Neural cell (in vitro differentiated cells): Measurements from ENCODE around the gene FCRLB. TPM values are rescaled to one million over a fixed set of nuclear protein-coding genes. Genes with fewer than 3 reads are reported as not detected.
"Not testable (repeated sequence)": the region's sequence is repeated elsewhere in the genome, so short reads cannot be mapped to it uniquely, and the experiment has no call there.

Source experiments
- H2AFZ ChIP-seq: fragments of 200-600, 300-800 bp; sonication (generic), shearing (Covaris generic); 2 replicates; pipeline ENCODE4 v1.6.0; 2014; ENCODE audit warnings: low read depth, mild to moderate bottlenecking, antibody characterized with exemption, low read length, moderate library complexity
- H3F3A ChIP-seq: fragments of 200-600 bp; shearing (Covaris generic); 2 replicates; pipeline ENCODE4 v1.6.1; 2016; ENCODE audit warnings: mild to moderate bottlenecking, moderate library complexity, mixed read lengths, antibody characterized with exemption, low read length; ENCODE audit not compliant: insufficient read depth, poor library complexity, severe bottlenecking
- H3K27ac ChIP-seq: fragments of 200-600, 300-800 bp; sonication (generic), shearing (Covaris generic); 2 replicates; pipeline ENCODE4 v1.5.1; 2014; ENCODE audit warnings: mild to moderate bottlenecking, low read length, moderate library complexity
- H3K27me3 ChIP-seq: fragments of 300-800, 200-600 bp; sonication (generic), shearing (Covaris generic); 2 replicates; pipeline ENCODE4 v1.6.0; 2014; ENCODE audit warnings: mild to moderate bottlenecking, low read depth, low read length, moderate library complexity; ENCODE audit not compliant: insufficient read depth
- H3K36me3 ChIP-seq: fragments of 300-800, 200-600 bp; sonication (generic), shearing (Covaris generic); 2 replicates; pipeline ENCODE4 v1.5.1; 2014; ENCODE audit warnings: mild to moderate bottlenecking, antibody characterized with exemption, low read length, moderate library complexity; ENCODE audit not compliant: insufficient read depth
- H3K4me2 ChIP-seq: fragments of 300-800, 200-600 bp; sonication (generic), shearing (Covaris generic); 2 replicates; pipeline ENCODE4 v1.6.0; 2014; ENCODE audit warnings: mild to moderate bottlenecking, low read length
- H3K4me3 ChIP-seq: fragments of 300-800, 200-600 bp; sonication (generic), shearing (Covaris generic); 2 replicates; pipeline ENCODE4 v1.5.1; 2014; ENCODE audit warnings: mild to moderate bottlenecking, low read length, moderate library complexity
- H3K79me2 ChIP-seq: fragments of 200-600 bp; shearing (Covaris generic); replicated peaks from 2 replicates; pipeline ENCODE4 v1.6.0; 2014; ENCODE audit warnings: mild to moderate bottlenecking, low read length, moderate library complexity; ENCODE audit not compliant: insufficient read depth
- H3K9ac ChIP-seq: fragments of 300-800, 200-600 bp; sonication (generic), shearing (Covaris generic); 2 replicates; pipeline ENCODE4 v1.6.1; 2016; ENCODE audit warnings: mild to moderate bottlenecking, low read length, mixed read lengths
- H3K9me2 ChIP-seq: fragments of 200-600 bp; shearing (Covaris generic); 2 replicates; pipeline ENCODE4 v1.6.1; 2016; ENCODE audit warnings: mild to moderate bottlenecking, low read length, mixed read lengths; ENCODE audit not compliant: insufficient read depth
- H3K9me3 ChIP-seq: fragments of 200-600, 300-800 bp; sonication (generic), shearing (Covaris generic); 2 replicates; pipeline ENCODE4 v1.6.1; 2016; ENCODE audit warnings: mild to moderate bottlenecking, mixed run types, low read length, moderate library complexity, mixed read lengths
- H4K20me1 ChIP-seq: fragments of 200-600 bp; shearing (Covaris generic); 2 replicates; pipeline ENCODE4 v1.6.1; 2016; ENCODE audit warnings: mild to moderate bottlenecking, mixed run types; ENCODE audit not compliant: insufficient read depth
- EP300 ChIP-seq: fragments of 450-650 bp; conservative IDR thresholded peaks from 2 replicates; pipeline ENCODE4 v1.6.1; 2014; ENCODE audit warnings: antibody characterized with exemption, mild to moderate bottlenecking, moderate library complexity; ENCODE audit not compliant: poor library complexity, severe bottlenecking
- MXI1 ChIP-seq: fragments of 450-650 bp; conservative IDR thresholded peaks from 2 replicates; pipeline ENCODE4 v1.6.1; 2014; ENCODE audit warnings: antibody characterized with exemption, mild to moderate bottlenecking; ENCODE audit not compliant: poor library complexity, severe bottlenecking
- RAD21 ChIP-seq: fragments of 450-650 bp; conservative IDR thresholded peaks from 2 replicates; pipeline ENCODE4 v1.6.1; 2014; ENCODE audit warnings: antibody characterized with exemption, mild to moderate bottlenecking, moderate library complexity
- SMC3 ChIP-seq: fragments of 450-650 bp; conservative IDR thresholded peaks from 2 replicates; pipeline ENCODE4 v1.6.1; 2014; ENCODE audit warnings: antibody characterized with exemption, mild to moderate bottlenecking, moderate library complexity; ENCODE audit not compliant: poor library complexity
- TAF1 ChIP-seq: IDR thresholded peaks from 2 replicates; pipeline ENCODE4 v1.6.1; 2012; ENCODE audit warnings: low read depth
- polyA minus RNA-seq: library from RNA; depleted of rRNA, polyadenylated mRNA; stranded (reverse); fragments of >200 nt; gene quantifications from 2 replicates; pipeline ENCODE4 v1.2.3, GENCODE V29; 2014
- polyA plus RNA-seq: library from polyadenylated mRNA; depleted of rRNA; stranded (reverse); fragments of >200 nt; gene quantifications from 2 replicates; pipeline ENCODE4 v1.2.3, GENCODE V29; 2014
- TF ChIP-seq, protein P1 (sequence below): IDR thresholded peaks from 2 replicates; pipeline ENCODE4 v1.6.1; 2012; ENCODE audit warnings: borderline replicate concordance
- TF ChIP-seq, protein P2 (sequence below): fragments of 450-650 bp; IDR thresholded peaks from 2 replicates; pipeline ENCODE4 v1.5.1; 2014; ENCODE audit warnings: antibody characterized with exemption, mild to moderate bottlenecking, moderate library complexity; ENCODE audit not compliant: poor library complexity, severe bottlenecking

The FCRLB gene, protein sequence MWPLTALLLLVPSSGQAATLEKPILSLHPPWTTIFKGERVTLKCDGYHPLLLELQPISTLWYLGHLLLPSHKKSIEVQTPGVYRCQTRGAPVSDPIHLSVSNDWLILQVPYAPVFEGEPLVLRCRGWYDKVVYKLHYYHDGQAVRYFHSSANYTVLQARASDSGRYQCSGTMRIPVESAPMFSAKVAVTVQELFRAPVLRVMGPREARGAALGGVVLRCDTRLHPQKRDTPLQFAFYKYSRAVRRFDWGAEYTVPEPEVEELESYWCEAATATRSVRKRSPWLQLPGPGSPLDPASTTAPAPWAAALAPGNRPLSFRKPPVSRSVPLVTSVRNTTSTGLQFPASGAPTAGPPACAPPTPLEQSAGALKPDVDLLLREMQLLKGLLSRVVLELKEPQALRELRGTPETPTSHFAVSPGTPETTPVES
- polyA plus RNA-seq, result 0.45 and 0.70 TPM in 2 replicates
- polyA minus RNA-seq, result 0.35 and 0.97 TPM in 2 replicates

DNA sequence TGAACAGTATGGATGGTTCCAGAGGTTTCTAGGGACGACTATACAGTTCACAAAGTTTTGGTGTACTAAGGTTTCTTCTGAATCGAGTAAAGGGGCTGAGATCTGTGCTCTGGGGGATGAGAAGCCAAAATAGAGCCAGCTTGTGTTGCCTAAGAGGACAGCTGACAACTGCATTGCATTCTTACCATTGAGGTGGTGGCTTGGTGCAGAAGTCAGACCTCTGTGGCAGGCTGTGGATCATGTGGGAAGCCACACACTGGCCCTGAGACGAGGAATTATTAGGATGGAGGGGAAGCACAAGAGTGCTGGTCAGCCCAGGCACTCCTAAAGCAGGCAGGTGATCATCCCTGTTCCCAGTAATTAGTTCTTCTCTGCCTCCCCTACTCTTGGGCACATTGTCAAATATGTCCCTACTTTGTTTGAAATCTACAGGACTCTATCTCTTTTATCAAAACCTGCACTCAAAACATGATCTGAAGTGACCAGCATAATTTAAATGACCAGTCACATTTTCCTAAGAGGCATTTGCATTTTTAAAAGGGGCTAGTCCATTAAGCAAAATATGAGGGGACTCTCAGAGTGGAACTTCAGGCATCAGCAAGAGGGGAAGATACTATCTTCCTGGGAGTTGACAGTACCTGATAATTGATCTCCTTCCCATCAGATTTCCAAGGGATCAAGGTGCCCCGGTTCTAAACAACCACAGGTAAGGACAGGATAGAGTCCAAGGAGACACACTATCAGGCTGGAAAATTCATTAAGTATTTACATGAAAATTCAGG is at the start of gene FCRLB:
FCRLB (plus strand) TSS at position 589 of the 782 bp plus-strand sequence. CDS start 1,129 bp downstream, outside the sequence.
- Histone ChIP-seq H3F3A (no peaks in the 10 kb centered on the region), H3K79me2 (no peaks in the 10 kb centered on the region), H3K9ac (no peak within 1 kb of the TSS), H3K36me3 (no peaks in the 10 kb centered on the region), H4K20me1 (no peaks in the 10 kb centered on the region), H2AFZ (no peak within 1 kb of the TSS), H3K4me3 (no peak within 1 kb of the TSS), H3K9me2 (no peaks in the 10 kb centered on the region), H3K4me2 (no peak within 1 kb of the TSS), H3K27ac (no peak within 1 kb of the TSS), H3K27me3 (peaks cover 11% of the 10 kb centered on the region), H3K9me3 (no peaks in the 10 kb centered on the region)
- no peak for TF ChIP-seq RAD21
- no peak for TF ChIP-seq MXI1
- TF ChIP-seq TAF1, result no peak
- no peak for TF ChIP-seq EP300
- TF ChIP-seq, protein P1, sequence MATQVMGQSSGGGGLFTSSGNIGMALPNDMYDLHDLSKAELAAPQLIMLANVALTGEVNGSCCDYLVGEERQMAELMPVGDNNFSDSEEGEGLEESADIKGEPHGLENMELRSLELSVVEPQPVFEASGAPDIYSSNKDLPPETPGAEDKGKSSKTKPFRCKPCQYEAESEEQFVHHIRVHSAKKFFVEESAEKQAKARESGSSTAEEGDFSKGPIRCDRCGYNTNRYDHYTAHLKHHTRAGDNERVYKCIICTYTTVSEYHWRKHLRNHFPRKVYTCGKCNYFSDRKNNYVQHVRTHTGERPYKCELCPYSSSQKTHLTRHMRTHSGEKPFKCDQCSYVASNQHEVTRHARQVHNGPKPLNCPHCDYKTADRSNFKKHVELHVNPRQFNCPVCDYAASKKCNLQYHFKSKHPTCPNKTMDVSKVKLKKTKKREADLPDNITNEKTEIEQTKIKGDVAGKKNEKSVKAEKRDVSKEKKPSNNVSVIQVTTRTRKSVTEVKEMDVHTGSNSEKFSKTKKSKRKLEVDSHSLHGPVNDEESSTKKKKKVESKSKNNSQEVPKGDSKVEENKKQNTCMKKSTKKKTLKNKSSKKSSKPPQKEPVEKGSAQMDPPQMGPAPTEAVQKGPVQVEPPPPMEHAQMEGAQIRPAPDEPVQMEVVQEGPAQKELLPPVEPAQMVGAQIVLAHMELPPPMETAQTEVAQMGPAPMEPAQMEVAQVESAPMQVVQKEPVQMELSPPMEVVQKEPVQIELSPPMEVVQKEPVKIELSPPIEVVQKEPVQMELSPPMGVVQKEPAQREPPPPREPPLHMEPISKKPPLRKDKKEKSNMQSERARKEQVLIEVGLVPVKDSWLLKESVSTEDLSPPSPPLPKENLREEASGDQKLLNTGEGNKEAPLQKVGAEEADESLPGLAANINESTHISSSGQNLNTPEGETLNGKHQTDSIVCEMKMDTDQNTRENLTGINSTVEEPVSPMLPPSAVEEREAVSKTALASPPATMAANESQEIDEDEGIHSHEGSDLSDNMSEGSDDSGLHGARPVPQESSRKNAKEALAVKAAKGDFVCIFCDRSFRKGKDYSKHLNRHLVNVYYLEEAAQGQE, result no peak
- TF ChIP-seq SMC3, result no peak
- TF ChIP-seq, protein P2, sequence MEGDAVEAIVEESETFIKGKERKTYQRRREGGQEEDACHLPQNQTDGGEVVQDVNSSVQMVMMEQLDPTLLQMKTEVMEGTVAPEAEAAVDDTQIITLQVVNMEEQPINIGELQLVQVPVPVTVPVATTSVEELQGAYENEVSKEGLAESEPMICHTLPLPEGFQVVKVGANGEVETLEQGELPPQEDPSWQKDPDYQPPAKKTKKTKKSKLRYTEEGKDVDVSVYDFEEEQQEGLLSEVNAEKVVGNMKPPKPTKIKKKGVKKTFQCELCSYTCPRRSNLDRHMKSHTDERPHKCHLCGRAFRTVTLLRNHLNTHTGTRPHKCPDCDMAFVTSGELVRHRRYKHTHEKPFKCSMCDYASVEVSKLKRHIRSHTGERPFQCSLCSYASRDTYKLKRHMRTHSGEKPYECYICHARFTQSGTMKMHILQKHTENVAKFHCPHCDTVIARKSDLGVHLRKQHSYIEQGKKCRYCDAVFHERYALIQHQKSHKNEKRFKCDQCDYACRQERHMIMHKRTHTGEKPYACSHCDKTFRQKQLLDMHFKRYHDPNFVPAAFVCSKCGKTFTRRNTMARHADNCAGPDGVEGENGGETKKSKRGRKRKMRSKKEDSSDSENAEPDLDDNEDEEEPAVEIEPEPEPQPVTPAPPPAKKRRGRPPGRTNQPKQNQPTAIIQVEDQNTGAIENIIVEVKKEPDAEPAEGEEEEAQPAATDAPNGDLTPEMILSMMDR, result no peak

DNA sequence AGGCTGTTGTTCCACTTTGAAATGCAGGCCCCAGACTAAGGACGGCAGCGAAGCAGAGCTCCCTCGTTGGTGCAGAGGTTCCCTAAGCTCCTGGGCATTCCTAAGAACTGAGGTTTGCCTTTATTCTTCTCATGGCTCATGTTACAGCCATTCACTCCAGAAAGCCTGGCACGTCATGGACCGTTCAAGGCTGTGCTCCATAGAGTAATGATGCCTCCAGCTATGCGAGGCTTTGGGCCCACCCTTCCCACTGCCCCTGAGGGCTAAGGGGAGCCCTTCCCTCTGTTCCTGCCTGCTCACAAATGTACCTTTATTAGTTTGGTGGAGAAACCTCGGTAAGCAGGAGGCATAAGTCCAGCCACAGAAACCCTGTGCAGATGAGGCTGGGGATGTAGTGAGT is 47.9 kb upstream of the FCRLB start:
- not testable (repeated sequence) for H3K36me3 ChIP-seq, H4K20me1 ChIP-seq, H2AFZ ChIP-seq, H3K79me2 ChIP-seq, H3K27ac ChIP-seq, H3K9me3 ChIP-seq, H3K4me2 ChIP-seq, H3F3A ChIP-seq, H3K9me2 ChIP-seq, H3K27me3 ChIP-seq, H3K4me3 ChIP-seq, H3K9ac ChIP-seq

DNA sequence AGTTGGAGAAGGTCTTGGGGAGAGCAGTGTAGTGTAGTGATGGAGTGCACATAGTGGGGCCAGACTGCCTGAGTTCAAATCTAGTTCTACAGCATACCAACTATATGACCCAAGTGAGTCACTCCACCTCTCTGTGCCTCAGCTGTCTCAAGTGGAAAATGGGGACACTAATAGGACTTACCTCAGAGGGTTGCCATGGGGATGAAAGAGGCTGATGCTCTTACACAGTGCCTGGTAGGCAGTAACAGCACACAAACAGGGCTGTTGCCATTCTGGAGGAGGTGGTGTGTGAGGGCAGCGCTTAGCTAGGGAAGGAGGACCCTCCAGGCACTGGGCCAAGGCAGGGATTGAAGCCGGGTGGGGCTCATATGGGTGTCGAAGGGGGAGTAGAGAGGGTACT is 46.9 kb upstream of the FCRLB start:
- not testable (repeated sequence) for H3K4me3 ChIP-seq, H3K79me2 ChIP-seq, H2AFZ ChIP-seq, H3K27me3 ChIP-seq, H3K9ac ChIP-seq, H3K36me3 ChIP-seq, H4K20me1 ChIP-seq, H3F3A ChIP-seq, H3K9me3 ChIP-seq, H3K27ac ChIP-seq, H3K4me2 ChIP-seq, H3K9me2 ChIP-seq

DNA sequence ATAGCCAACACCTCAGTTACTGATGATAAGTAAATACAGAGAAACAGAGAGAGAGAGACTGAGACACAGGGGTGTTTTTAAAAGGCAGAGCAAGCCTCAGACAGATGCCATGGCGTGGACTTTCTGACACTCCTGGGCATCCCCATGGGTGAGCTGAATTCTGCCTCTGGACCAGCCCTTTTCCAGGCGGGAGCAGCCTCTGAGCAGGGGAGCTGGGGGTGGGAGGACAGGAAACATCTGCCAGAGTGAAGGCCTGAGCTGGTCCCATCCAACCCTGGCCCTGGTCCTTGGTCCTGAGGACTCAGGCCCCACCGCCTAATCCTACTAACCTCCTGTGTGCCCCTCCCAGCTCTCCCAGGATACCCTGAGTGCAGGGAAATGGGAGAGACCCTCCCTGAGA is 46.4 kb upstream of the FCRLB start:
- not testable (repeated sequence) for H3K4me3 ChIP-seq, H4K20me1 ChIP-seq, H3F3A ChIP-seq, H3K9me3 ChIP-seq, H3K9ac ChIP-seq, H3K27ac ChIP-seq, H3K79me2 ChIP-seq, H2AFZ ChIP-seq, H3K4me2 ChIP-seq, H3K9me2 ChIP-seq, H3K27me3 ChIP-seq, H3K36me3 ChIP-seq
